ENCODE measurements around the gene PEAK1.

GRCh38 chr15:77387365-77388105 lies 32.4 kb downstream of the PEAK1 start:
- TF ChIP-seq, protein P1, sequence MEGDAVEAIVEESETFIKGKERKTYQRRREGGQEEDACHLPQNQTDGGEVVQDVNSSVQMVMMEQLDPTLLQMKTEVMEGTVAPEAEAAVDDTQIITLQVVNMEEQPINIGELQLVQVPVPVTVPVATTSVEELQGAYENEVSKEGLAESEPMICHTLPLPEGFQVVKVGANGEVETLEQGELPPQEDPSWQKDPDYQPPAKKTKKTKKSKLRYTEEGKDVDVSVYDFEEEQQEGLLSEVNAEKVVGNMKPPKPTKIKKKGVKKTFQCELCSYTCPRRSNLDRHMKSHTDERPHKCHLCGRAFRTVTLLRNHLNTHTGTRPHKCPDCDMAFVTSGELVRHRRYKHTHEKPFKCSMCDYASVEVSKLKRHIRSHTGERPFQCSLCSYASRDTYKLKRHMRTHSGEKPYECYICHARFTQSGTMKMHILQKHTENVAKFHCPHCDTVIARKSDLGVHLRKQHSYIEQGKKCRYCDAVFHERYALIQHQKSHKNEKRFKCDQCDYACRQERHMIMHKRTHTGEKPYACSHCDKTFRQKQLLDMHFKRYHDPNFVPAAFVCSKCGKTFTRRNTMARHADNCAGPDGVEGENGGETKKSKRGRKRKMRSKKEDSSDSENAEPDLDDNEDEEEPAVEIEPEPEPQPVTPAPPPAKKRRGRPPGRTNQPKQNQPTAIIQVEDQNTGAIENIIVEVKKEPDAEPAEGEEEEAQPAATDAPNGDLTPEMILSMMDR (IDR thresholded peaks at IDR 0.05): no peak
- no peak for TF ChIP-seq POLR2A (IDR thresholded peaks at IDR 0.05)
